ENCODE data around the gene TTPAL.

DNA sequence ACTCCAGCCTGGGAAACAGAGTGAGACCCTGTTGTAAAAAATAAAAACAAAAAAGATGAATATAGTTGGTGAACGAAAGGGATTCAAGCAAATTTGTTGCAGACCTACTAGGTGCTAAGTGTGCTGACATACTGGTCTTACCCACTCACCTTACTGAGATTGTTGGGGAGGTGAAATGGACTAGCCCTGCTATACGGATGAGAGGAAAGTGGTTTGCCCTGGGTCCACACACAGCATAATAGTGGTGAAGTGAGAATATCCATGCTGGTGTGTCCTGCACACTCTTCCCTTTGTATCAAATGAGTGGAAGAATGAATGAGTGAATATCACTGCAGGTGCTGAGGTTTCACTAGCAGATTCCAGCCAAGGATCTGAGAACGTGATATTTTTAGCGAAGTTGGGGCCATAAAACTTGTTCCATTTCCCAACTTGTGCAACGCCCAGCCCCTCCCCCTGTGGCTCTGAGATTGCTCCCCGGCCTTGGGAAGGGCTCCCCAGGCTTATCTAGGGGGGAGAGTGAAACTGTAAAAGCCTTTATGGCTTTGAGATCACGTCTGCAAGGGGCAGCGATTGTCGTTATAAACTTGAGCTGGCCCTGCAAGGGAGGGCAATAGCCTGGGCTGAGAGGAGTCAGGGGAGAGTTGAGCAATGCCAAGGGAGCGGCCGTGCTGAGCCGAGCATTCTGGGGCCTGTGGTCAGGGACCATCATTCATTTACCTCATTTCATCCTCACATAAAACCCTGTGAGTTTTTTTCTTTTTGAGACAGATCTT is 33.2 kb upstream of the TTPAL start:
- TF ChIP-seq, protein P1, sequence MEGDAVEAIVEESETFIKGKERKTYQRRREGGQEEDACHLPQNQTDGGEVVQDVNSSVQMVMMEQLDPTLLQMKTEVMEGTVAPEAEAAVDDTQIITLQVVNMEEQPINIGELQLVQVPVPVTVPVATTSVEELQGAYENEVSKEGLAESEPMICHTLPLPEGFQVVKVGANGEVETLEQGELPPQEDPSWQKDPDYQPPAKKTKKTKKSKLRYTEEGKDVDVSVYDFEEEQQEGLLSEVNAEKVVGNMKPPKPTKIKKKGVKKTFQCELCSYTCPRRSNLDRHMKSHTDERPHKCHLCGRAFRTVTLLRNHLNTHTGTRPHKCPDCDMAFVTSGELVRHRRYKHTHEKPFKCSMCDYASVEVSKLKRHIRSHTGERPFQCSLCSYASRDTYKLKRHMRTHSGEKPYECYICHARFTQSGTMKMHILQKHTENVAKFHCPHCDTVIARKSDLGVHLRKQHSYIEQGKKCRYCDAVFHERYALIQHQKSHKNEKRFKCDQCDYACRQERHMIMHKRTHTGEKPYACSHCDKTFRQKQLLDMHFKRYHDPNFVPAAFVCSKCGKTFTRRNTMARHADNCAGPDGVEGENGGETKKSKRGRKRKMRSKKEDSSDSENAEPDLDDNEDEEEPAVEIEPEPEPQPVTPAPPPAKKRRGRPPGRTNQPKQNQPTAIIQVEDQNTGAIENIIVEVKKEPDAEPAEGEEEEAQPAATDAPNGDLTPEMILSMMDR (IDR thresholded peaks at IDR 0.05), result no peak
- TF ChIP-seq TEAD4 (IDR thresholded peaks at IDR 0.05; ENCODE audit: borderline replicate concordance, insufficient read depth) (no peak), POLR2AphosphoS5 (IDR thresholded peaks at IDR 0.05; ENCODE audit: low read depth, low read length) (no peak), RFX5 (IDR thresholded peaks at IDR 0.05; ENCODE audit: low read length) (no peak), RAD21 (IDR thresholded peaks at IDR 0.05; ENCODE audit: low read length) (no peak), ELF1 (IDR thresholded peaks at IDR 0.05) (no peak)
- TF ChIP-seq, protein P2, sequence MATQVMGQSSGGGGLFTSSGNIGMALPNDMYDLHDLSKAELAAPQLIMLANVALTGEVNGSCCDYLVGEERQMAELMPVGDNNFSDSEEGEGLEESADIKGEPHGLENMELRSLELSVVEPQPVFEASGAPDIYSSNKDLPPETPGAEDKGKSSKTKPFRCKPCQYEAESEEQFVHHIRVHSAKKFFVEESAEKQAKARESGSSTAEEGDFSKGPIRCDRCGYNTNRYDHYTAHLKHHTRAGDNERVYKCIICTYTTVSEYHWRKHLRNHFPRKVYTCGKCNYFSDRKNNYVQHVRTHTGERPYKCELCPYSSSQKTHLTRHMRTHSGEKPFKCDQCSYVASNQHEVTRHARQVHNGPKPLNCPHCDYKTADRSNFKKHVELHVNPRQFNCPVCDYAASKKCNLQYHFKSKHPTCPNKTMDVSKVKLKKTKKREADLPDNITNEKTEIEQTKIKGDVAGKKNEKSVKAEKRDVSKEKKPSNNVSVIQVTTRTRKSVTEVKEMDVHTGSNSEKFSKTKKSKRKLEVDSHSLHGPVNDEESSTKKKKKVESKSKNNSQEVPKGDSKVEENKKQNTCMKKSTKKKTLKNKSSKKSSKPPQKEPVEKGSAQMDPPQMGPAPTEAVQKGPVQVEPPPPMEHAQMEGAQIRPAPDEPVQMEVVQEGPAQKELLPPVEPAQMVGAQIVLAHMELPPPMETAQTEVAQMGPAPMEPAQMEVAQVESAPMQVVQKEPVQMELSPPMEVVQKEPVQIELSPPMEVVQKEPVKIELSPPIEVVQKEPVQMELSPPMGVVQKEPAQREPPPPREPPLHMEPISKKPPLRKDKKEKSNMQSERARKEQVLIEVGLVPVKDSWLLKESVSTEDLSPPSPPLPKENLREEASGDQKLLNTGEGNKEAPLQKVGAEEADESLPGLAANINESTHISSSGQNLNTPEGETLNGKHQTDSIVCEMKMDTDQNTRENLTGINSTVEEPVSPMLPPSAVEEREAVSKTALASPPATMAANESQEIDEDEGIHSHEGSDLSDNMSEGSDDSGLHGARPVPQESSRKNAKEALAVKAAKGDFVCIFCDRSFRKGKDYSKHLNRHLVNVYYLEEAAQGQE (IDR thresholded peaks at IDR 0.05; ENCODE audit: low read depth, low read length), result no peak
- TF ChIP-seq, protein P3, sequence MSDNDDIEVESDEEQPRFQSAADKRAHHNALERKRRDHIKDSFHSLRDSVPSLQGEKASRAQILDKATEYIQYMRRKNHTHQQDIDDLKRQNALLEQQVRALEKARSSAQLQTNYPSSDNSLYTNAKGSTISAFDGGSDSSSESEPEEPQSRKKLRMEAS (IDR thresholded peaks at IDR 0.05; ENCODE audit: low read depth), result no peak
- TF ChIP-seq, protein P4, sequence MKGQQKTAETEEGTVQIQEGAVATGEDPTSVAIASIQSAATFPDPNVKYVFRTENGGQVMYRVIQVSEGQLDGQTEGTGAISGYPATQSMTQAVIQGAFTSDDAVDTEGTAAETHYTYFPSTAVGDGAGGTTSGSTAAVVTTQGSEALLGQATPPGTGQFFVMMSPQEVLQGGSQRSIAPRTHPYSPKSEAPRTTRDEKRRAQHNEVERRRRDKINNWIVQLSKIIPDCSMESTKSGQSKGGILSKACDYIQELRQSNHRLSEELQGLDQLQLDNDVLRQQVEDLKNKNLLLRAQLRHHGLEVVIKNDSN (IDR thresholded peaks at IDR 0.05; ENCODE audit: borderline replicate concordance, low read depth), result no peak
- TF ChIP-seq, protein P5, sequence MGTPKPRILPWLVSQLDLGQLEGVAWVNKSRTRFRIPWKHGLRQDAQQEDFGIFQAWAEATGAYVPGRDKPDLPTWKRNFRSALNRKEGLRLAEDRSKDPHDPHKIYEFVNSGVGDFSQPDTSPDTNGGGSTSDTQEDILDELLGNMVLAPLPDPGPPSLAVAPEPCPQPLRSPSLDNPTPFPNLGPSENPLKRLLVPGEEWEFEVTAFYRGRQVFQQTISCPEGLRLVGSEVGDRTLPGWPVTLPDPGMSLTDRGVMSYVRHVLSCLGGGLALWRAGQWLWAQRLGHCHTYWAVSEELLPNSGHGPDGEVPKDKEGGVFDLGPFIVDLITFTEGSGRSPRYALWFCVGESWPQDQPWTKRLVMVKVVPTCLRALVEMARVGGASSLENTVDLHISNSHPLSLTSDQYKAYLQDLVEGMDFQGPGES (IDR thresholded peaks at IDR 0.05; ENCODE audit: low read depth, low read length), result no peak
